HepG2 (cell line): ENCODE results near the gene TPCN2. TPM values are rescaled to one million over a fixed set of nuclear protein-coding genes. Genes with fewer than 3 reads are reported as not detected.

Source experiments
- ARNT2 ChIP-seq: sonication (generic); formaldehyde crosslinking; IDR thresholded peaks from 2 replicates; pipeline ENCODE4 v1.8.0; 2022; ENCODE audit warnings: mild to moderate bottlenecking, low read depth, missing genetic modification reagents, moderate library complexity
- ASH2L ChIP-seq: fragments of 300-600, 200-600 bp; sonication (generic); IDR thresholded peaks from 2 replicates; pipeline ENCODE4 v1.7.0; 2017; ENCODE audit warnings: low read depth, mild to moderate bottlenecking, moderate library complexity, mixed read lengths, low read length; ENCODE audit not compliant: insufficient read length
- CCDC6 ChIP-seq: sonication (generic); formaldehyde crosslinking; IDR thresholded peaks from 2 replicates; pipeline ENCODE4 v1.8.1; 2022; ENCODE audit warnings: mild to moderate bottlenecking, missing genetic modification reagents, moderate library complexity
- CREM ChIP-seq, 2 experiments: sonication (generic) in 1 of 2; formaldehyde crosslinking in 1 of 2; IDR thresholded peaks; 2 replicates each; pipeline versions ENCODE4 v1.4.0 to v1.6.1; 2016 to 2020; ENCODE audit warnings: antibody characterized with exemption in 1 of 2, mild to moderate bottlenecking in 1 of 2, missing genetic modification reagents in 1 of 2
- E2F5 ChIP-seq: sonication (generic); formaldehyde crosslinking; conservative IDR thresholded peaks from 2 replicates; pipeline ENCODE4 v1.4.0; 2020; ENCODE audit warnings: missing genetic modification reagents
- GABPB1 ChIP-seq: IDR thresholded peaks from 2 replicates; pipeline ENCODE4 v1.6.1; 2016; ENCODE audit warnings: mild to moderate bottlenecking, missing genetic modification reagents, moderate library complexity, missing compliant biosample characterization
- HNF4G ChIP-seq, 2 experiments: sonication (generic) in 1 of 2; formaldehyde crosslinking in 1 of 2; IDR thresholded peaks; 2 replicates each; pipeline versions ENCODE4 v1.4.0 to v1.6.1; 2011 to 2020; ENCODE audit warnings: borderline replicate concordance in 2 of 2, low read depth in 2 of 2, mild to moderate bottlenecking in 2 of 2, low read length in 1 of 2, missing genetic modification reagents in 1 of 2, moderate library complexity in 1 of 2
- MAZ ChIP-seq, 2 experiments: sonication (generic) in 1 of 2; formaldehyde crosslinking in 1 of 2; IDR thresholded peaks; 2 replicates each; pipeline versions ENCODE4 v1.5.0 to v1.6.1; 2012 to 2020; ENCODE audit warnings: low read depth in 2 of 2, mild to moderate bottlenecking in 2 of 2, borderline replicate concordance in 1 of 2, improper control_type of control experiment in 1 of 2, low read length in 1 of 2, missing genetic modification reagents in 1 of 2, moderate library complexity in 1 of 2
- MBNL3 ChIP-seq: fragments of 250-450 bp; sonication (Bioruptor Pico); conservative IDR thresholded peaks from 2 replicates; pipeline ENCODE4 v1.8.0; 2022; ENCODE audit warnings: mild to moderate bottlenecking, inconsistent platforms
- MTA1 ChIP-seq: sonication (generic); formaldehyde crosslinking; IDR thresholded peaks from 2 replicates; pipeline ENCODE4 v1.4.0; 2020; ENCODE audit warnings: missing genetic modification reagents, mild to moderate bottlenecking, borderline replicate concordance
- RAD21 ChIP-seq: fragments of 450-650 bp; formaldehyde crosslinking; IDR thresholded peaks from 2 replicates; pipeline ENCODE4 v1.5.0; 2020; ENCODE audit warnings: mild to moderate bottlenecking
- RAD51 ChIP-seq: fragments of 450-650 bp; IDR thresholded peaks from 2 replicates; pipeline ENCODE4 v1.6.1; 2016; ENCODE audit warnings: borderline replicate concordance
- RCOR2 ChIP-seq: IDR thresholded peaks from 2 replicates; pipeline ENCODE4 v1.6.1; 2016; ENCODE audit warnings: missing biosample characterization, missing genetic modification reagents
- SALL1 ChIP-seq: sonication (generic); formaldehyde crosslinking; IDR thresholded peaks from 2 replicates; pipeline ENCODE4 v1.8.0; 2022; ENCODE audit warnings: mild to moderate bottlenecking, missing genetic modification reagents
- UBTF ChIP-seq: sonication (generic); formaldehyde crosslinking; IDR thresholded peaks from 2 replicates; pipeline ENCODE4 v1.4.0; 2020; ENCODE audit warnings: mild to moderate bottlenecking, missing genetic modification reagents
- ZMYM4 ChIP-seq: sonication (generic); formaldehyde crosslinking; IDR thresholded peaks from 2 replicates; pipeline ENCODE4 v1.8.1; 2023; ENCODE audit warnings: mild to moderate bottlenecking, missing genetic modification reagents
- ZNF317 ChIP-seq: sonication (generic); formaldehyde crosslinking; IDR thresholded peaks from 2 replicates; pipeline ENCODE4 v1.5.0; 2020; ENCODE audit warnings: mild to moderate bottlenecking, missing genetic modification reagents
- ZNF431 ChIP-seq: sonication (generic); formaldehyde crosslinking; IDR thresholded peaks from 2 replicates; pipeline ENCODE4 v1.9.0; 2022; ENCODE audit warnings: missing genetic modification reagents, low read depth, mild to moderate bottlenecking, borderline replicate concordance
- ZNF557 ChIP-seq: sonication (generic); formaldehyde crosslinking; IDR thresholded peaks from 2 replicates; pipeline ENCODE4 v1.4.0; 2020; ENCODE audit warnings: missing genetic modification reagents
- ZNF597 ChIP-seq: sonication (generic); formaldehyde crosslinking; IDR thresholded peaks from 2 replicates; pipeline ENCODE4 v1.5.0; 2020; ENCODE audit warnings: missing genetic modification reagents
- ZNF598 ChIP-seq: sonication (generic); formaldehyde crosslinking; IDR thresholded peaks from 2 replicates; pipeline ENCODE4 v1.5.1; 2020; ENCODE audit warnings: mild to moderate bottlenecking, missing genetic modification reagents, borderline replicate concordance
- ZNF883 ChIP-seq: sonication (generic); formaldehyde crosslinking; IDR thresholded peaks from 2 replicates; pipeline ENCODE4 v1.5.1; 2020; ENCODE audit warnings: mild to moderate bottlenecking, missing genetic modification reagents; ENCODE audit errors: not compliant biosample characterization
- polyA plus RNA-seq, 8 experiments: library from polyadenylated mRNA; depleted of rRNA in 3 of 8; stranded (reverse) in 7 of 8; unstranded in 1 of 8; fragments of >200 nt; fragmentation: Illumina TruSeq in 4 of 8; extraction: Trizol in 4 of 8; gene quantifications; 2 replicates each; pipeline versions ENCODE4 v1.2.1 to v1.2.3, GENCODE V29; 2011 to 2016; ENCODE audit warnings: low read depth in 4 of 8, missing spikeins in 1 of 8, mixed read lengths in 1 of 8; ENCODE audit not compliant: insufficient read depth in 1 of 8
- total RNA-seq, 5 experiments: library from RNA; depleted of rRNA; stranded (reverse); fragments of >200 nt; fragmentation: Illumina TruSeq; extraction: Trizol; gene quantifications; 2 replicates each; pipeline ENCODE4 v1.2.3, GENCODE V29; 2016; ENCODE audit warnings: low read depth in 1 of 5
- TF ChIP-seq, protein P1 (sequence below): IDR thresholded peaks from 2 replicates; pipeline ENCODE4 v1.6.1; 2016; ENCODE audit warnings: missing genetic modification reagents, missing compliant biosample characterization

TPCN2 gene
- total and polyA plus RNA-seq, 2 of the 13 experiments (the other 11 are each of a cell fraction or from before 2014, with no cell fraction given) = 5.6 to 5.9 TPM

GRCh38 chr11:69048694-69049489 is at the start of gene TPCN2 (continued):
- TF ChIP-seq MAZ (IDR thresholded peaks at IDR 0.05; ENCODE audit: borderline replicate concordance, low read depth, low read length) (0 out of 2 replicates have a peak, but pooled peaks have one; percentile 45), MAZ (CRISPR knock-in tag; IDR thresholded peaks at IDR 0.05; ENCODE audit: low read depth) (peak; percentile 29), ZNF317 (CRISPR knock-in tag) (no peak), RAD51 (no peak), ASH2L (peak; percentile 22), CCDC6 (CRISPR knock-in tag) (no peak), RCOR2 (CRISPR knock-in tag) (no peak), ARNT2 (CRISPR knock-in tag) (peak; percentile 76; the same call in 1 of the 2 replicates), HNF4G (IDR thresholded peaks at IDR 0.05; ENCODE audit: borderline replicate concordance, low read depth, low read length) (no peak), HNF4G (CRISPR knock-in tag; IDR thresholded peaks at IDR 0.05; ENCODE audit: borderline replicate concordance, low read depth) (0 out of 2 replicates have a peak, but pooled peaks have one; percentile 25), CREM (IDR thresholded peaks at IDR 0.05) (peak; percentile 56), CREM (CRISPR knock-in tag; IDR thresholded peaks at IDR 0.05) (no peak), ZMYM4 (CRISPR knock-in tag) (peak; percentile 28; the same call in 1 of the 2 replicates), ZNF883 (CRISPR knock-in tag) (peak; percentile 81), SALL1 (CRISPR knock-in tag) (peak; percentile 53), MTA1 (CRISPR knock-in tag) (peak; percentile 58; the same call in 1 of the 2 replicates), ZNF597 (CRISPR knock-in tag) (no peak), ZNF557 (no peak), RAD21 (CRISPR knock-in tag) (peak; percentile 23; the same call in 1 of the 2 replicates), MBNL3 (no peak), ZNF431 (CRISPR knock-in tag) (peak; percentile 58; the same call in 1 of the 2 replicates), E2F5 (CRISPR knock-in tag) (no peak), GABPB1 (peak; percentile 61; the same call in 1 of the 2 replicates), ZNF598 (CRISPR knock-in tag) (no peak), UBTF (CRISPR knock-in tag) (peak; percentile 16; the same call in 1 of the 2 replicates)
- TF ChIP-seq, protein P1, sequence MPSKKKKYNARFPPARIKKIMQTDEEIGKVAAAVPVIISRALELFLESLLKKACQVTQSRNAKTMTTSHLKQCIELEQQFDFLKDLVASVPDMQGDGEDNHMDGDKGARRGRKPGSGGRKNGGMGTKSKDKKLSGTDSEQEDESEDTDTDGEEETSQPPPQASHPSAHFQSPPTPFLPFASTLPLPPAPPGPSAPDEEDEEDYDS (CRISPR knock-in tag) = peak; percentile 80
